DMS53 (cell line): ENCODE data around the gene MORF4L2.
A peak's percentile ranks its signal among the peaks of the same experiment; 100 is the strongest.

Experiments
- DNase-seq: peaks from one replicate; lab custom pipeline; 2025; lab: John Stamatoyannopoulos, UW

MORF4L2 gene

DNA sequence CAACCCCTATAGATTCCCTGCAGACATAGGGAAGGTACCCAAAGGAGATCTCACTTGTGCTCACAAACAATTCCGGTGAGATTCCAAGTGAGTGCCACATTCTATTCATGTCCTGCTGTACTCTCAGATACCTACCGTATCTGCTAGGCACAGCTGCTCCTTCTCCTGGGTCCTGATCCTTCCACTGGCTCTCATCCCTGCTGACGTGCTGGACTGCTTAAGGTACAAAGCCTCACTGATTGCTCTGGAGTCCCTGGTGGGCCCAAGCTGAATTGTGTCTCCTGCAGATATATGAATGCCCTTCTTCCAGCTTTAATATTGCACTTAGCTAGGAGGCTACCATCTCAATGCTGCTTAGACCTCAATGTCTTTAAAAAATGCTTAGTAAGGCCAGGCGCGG is 55.4 kb downstream of the MORF4L2 start:
- no peak for DNase-seq

DNA sequence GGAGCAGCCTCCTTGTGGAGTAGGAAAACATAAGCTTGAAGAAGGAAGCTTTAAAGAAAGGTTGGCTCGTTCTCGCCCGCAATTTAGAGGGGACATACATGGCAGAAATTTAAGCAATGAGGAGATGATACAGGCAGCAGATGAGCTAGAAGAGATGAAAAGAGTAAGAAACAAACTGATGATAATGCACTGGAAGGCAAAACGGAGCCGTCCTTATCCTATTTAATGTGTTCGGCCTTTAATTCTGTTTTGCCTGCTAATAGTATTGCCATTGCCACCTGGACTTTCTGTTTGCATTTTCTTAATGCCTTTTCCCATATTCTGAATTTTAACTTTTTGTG is 56.4 kb downstream of the MORF4L2 start:
- no peak for DNase-seq

DNA sequence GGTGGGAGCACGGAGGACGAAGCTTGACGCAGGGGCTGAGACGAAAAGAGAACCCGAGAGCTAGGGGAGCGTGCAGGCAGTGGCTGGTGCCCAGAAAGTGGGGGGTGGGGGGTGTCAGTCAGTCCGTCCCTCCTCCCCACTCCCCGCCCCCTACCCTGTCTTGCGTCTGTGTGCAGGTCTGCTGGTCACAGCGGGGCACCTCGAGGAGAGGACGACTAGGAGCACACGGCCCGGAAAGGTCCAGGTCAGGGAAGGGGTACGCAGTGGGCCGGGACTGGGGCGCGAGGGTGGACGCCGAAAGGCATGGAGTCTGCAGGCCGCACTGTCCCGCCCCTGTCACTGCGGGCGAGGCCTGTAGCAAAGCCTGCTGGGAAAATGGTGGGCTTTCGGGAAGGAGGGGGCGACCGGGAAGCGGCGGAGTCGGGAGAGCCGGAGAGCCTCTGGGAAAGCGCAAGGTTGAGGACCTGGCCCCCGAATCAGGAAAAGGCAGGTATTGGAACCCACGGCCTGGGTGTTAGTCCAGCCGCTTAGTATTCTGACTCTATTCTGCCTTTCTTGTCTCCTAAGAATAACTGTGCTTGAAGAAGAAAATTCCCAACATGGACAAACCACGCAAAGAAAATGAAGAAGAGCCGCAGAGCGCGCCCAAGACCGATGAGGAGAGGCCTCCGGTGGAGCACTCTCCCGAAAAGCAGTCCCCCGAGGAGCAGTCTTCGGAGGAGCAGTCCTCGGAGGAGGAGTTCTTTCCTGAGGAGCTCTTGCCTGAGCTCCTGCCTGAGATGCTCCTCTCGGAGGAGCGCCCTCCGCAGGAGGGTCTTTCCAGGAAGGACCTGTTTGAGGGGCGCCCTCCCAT is 57.0 kb downstream of the MORF4L2 start:
- peak; percentile 78 for DNase-seq

DNA sequence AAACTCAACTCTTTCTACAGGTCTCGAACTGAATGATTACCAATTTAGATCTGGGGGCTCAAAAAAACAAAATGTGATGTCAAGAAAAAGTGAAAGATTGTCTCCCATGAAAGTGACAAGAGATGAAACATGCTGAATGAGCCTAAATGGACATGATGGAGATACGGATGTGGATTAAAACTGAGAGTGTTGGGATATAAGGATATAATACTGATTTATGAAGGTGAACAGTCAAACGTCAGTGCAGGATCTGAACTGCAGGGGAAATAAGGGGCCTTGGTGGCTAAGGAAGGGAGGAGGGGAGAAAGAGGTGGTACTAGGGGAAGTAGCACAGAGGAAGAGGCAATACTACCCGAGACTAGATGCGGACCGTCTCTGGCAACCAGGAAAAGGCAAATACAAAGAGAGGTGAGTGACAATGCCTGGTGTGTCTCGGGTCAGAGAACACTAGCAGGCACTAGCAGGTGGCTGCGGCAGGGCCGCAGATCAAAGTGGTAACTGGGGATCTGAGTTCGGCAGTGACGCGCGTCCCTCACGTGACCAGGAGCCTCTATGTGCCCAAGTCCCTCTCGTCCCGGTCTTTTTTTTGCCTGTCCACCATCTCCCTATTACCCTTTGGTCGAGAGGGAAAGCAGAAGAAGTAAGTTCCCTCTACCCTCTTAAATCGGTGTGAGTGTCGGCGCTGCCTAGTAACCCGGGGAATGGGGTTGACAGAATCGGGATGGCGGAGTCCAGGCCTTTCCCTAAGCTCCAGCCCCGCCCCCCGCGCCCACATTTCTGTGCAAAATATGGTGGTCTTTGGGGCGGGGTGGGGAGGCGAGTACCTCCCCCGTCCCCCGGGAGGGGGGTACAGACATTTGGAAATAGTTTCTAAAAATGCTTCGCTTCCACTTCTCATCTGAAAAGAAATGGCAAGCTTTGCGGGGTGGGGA is 57.8 kb downstream of the MORF4L2 start, which contains the start of gene TCEAL1:
TCEAL1 (plus strand) TSS at position 590 of the 932 bp plus-strand sequence. CDS start 942 bp downstream, outside the sequence.
- peak; percentile 92 for DNase-seq

DNA sequence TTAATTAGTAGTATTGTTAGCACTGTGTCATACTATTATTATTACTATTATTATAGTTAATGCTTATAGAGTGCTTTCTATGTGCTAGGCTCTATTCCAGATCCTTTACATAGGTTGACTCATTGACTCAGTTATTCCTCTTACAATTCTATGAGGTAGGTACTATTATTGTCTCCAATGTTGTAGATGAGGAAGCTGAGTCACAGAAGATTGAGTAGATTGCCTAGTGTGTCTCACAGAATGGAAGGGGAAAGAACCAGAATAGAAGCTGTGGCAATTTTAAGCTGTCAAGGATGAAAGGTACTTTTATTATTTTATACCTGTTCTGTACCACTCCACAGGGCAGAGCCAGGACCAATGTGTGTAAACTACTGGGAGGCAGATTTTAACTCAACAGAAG is 59.6 kb downstream of the MORF4L2 start:
- DNase-seq = no peak
